Nephron progenitor cell (in vitro differentiated cells): ENCODE data around the gene EFCAB14.
A peak's percentile ranks its signal among the peaks of the same experiment; 100 is the strongest.

Experiments
- DNase-seq: peaks from one replicate; pipeline ENCODE4 v3.0.0; 2021
- H3K27ac Mint-ChIP-seq: 2 replicates; pipeline ENCODE4 v1.8.0; 2021; ENCODE audit warnings: mild to moderate bottlenecking, moderate library complexity, mixed read lengths
- H3K27me3 Mint-ChIP-seq: 2 replicates; pipeline ENCODE4 v1.8.0; 2021; ENCODE audit warnings: mild to moderate bottlenecking, low read depth, mixed read lengths; ENCODE audit not compliant: poor library complexity
- H3K36me3 Mint-ChIP-seq: 2 replicates; pipeline ENCODE4 v1.8.0; 2021; ENCODE audit warnings: low read depth, mixed read lengths
- H3K4me1 Mint-ChIP-seq: 2 replicates; pipeline ENCODE4 v1.8.0; 2021; ENCODE audit warnings: mixed read lengths
- H3K4me3 Mint-ChIP-seq: 2 replicates; pipeline ENCODE4 v1.8.0; 2021; ENCODE audit warnings: mild to moderate bottlenecking, moderate library complexity, mixed read lengths
- H3K9me3 Mint-ChIP-seq: 2 replicates; pipeline ENCODE4 v1.8.0; 2021; ENCODE audit warnings: mild to moderate bottlenecking, moderate library complexity, mixed read lengths
- TF ChIP-seq, protein P1 (sequence below): fragments of 200-600 bp; sonication (generic); IDR thresholded peaks from 2 replicates; pipeline ENCODE4 v1.5.0; 2021; ENCODE audit warnings: antibody characterized with exemption

Gene EFCAB14

DNA sequence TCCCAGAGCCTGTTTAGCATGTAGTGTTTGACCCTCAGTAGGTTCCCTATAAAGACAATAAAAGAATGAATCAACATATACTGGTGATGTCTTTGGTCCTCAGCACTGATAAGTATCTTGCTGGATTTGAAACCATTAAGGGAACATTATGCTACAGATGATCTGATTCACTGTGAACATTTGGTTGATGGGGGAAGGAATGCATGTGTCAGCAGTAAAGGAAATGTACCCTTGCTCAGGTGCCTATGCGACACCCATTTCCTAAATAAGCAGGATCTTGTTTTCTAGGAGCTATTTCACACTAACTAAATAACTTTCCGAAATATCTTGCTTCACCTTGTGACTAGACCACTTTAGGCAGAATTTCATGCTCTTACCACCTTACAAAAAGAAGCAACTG lies 34.2 kb downstream of the EFCAB14 start:
- H3K4me1 Mint-ChIP-seq: no peaks in the 10 kb centered on the region
- H3K27me3 Mint-ChIP-seq: no peaks in the 10 kb centered on the region
- no peaks in the 10 kb centered on the region for H3K9me3 Mint-ChIP-seq
- no peak overlapping the region for H3K4me3 Mint-ChIP-seq
- H3K36me3 Mint-ChIP-seq: peaks cover 71% of the 10 kb centered on the region
- TF ChIP-seq, protein P1, sequence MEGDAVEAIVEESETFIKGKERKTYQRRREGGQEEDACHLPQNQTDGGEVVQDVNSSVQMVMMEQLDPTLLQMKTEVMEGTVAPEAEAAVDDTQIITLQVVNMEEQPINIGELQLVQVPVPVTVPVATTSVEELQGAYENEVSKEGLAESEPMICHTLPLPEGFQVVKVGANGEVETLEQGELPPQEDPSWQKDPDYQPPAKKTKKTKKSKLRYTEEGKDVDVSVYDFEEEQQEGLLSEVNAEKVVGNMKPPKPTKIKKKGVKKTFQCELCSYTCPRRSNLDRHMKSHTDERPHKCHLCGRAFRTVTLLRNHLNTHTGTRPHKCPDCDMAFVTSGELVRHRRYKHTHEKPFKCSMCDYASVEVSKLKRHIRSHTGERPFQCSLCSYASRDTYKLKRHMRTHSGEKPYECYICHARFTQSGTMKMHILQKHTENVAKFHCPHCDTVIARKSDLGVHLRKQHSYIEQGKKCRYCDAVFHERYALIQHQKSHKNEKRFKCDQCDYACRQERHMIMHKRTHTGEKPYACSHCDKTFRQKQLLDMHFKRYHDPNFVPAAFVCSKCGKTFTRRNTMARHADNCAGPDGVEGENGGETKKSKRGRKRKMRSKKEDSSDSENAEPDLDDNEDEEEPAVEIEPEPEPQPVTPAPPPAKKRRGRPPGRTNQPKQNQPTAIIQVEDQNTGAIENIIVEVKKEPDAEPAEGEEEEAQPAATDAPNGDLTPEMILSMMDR: no peak
- no peak for DNase-seq
- no peak overlapping the region for H3K27ac Mint-ChIP-seq

DNA sequence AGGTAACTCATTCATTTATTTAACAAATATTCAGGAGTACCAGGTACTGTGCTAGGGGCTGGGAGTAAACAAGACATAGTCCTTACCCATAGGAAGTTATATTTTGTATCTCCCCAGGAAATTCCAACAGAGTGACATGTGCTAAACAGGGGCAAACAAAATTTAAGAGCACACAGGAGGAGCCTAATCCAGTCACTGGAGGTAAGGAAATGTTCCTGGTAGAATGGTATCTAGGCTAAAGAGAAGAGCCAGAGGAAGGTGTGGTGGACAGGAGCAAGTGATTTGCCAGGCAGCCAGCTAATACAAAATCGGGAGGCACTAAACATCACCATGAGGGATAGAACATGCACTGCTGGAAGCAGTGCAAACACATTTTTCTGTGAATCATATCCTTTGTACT lies 36.9 kb downstream of the EFCAB14 start:
- no peak for DNase-seq
- peaks cover 77% of the 10 kb centered on the region for H3K36me3 Mint-ChIP-seq
- H3K27ac Mint-ChIP-seq: peak overlapping the region; percentile 9
- H3K27me3 Mint-ChIP-seq: no peaks in the 10 kb centered on the region
- TF ChIP-seq, protein P1: no peak
- no peaks in the 10 kb centered on the region for H3K9me3 Mint-ChIP-seq
- H3K4me1 Mint-ChIP-seq: no peaks in the 10 kb centered on the region
- H3K4me3 Mint-ChIP-seq: no peak overlapping the region

DNA sequence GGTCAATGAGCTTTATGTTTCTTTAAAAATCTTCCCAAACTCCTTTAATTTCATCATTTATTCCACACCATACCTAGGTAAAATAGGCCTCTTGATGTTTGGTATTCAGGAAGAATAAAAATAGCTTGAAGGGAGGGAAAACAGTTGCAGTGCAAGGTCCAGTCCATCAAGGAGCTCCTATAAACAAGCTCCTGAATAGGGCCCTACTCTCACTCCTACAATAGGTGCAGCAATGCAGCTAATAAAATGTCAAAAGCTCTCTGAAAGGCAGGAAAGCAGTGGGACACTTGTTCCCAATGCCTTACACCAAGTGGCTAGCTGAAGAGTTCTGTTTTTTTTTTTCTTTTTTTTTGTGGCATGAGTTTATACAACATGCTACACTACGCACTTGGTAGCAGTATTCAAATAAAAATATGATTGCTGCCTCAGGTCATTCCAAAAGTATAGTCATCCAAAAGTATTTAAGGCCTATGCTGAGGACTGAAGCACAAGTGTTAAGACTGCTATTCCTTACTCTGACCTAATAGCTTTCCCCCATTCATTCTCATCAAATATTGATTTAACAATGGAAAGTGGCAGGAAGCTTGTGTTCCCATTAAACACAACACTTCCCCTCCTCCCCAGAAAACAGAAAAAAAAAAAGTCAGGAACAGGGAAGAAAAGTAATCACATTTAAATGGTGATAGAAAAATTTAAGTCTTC lies 37.4 kb downstream of the EFCAB14 start:
- no peak overlapping the region for H3K4me3 Mint-ChIP-seq
- no peaks in the 10 kb centered on the region for H3K9me3 Mint-ChIP-seq
- no peak for DNase-seq
- TF ChIP-seq, protein P1: no peak
- no peaks in the 10 kb centered on the region for H3K27me3 Mint-ChIP-seq
- peaks cover 74% of the 10 kb centered on the region for H3K36me3 Mint-ChIP-seq
- H3K27ac Mint-ChIP-seq: no peak overlapping the region
- H3K4me1 Mint-ChIP-seq: no peaks in the 10 kb centered on the region

DNA sequence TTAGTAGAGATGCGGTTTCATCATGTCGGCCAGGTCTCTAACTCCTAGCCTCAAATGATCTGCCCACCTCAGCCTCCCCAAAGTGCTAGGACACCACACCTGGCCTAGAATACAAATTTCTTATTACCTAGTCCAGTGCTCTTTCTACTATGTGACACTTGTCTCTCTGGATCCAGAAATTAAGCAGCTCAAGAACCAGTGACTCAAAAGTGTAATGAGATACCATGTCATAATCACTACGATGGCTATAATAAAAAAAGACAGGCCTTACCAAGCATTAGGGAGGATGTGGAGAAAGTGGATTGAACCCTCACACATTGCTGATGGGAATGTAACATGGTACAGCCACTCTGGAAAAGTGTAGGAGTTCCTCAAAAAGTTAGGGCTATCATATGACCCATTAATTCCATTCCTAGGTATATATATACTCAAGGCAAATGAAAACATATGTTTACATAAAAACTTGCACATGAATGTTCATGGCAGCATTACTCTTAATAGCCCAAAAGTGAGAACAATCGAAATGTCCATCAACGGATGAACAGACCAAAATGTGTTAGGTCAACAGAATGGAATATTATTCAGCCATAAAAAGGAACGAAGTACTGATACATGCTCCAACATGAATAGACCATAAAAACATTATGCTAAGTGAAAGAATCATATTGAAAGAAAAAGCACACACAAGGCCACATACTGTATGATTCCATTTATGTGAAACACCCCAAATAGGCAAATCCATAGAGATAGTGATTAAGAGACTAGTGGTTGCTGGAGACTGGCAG lies 38.9 kb downstream of the EFCAB14 start:
- Mint-ChIP-seq H3K36me3 (peaks cover 70% of the 10 kb centered on the region), H3K9me3 (no peaks in the 10 kb centered on the region), H3K27me3 (no peaks in the 10 kb centered on the region), H3K4me3 (no peak overlapping the region), H3K4me1 (no peaks in the 10 kb centered on the region), H3K27ac (no peak overlapping the region)
- no peak for DNase-seq
- TF ChIP-seq, protein P1: no peak

- H3K9me3 Mint-ChIP-seq: no peaks in the 10 kb centered on the region
- no peaks in the 10 kb centered on the region for H3K4me1 Mint-ChIP-seq
- peaks cover 53% of the 10 kb centered on the region for H3K36me3 Mint-ChIP-seq
- H3K4me3 Mint-ChIP-seq: no peak overlapping the region
- no peaks in the 10 kb centered on the region for H3K27me3 Mint-ChIP-seq
- DNase-seq: no peak
- H3K27ac Mint-ChIP-seq: peak overlapping the region; percentile 55
- TF ChIP-seq, protein P1: no peak
These were observed 41.6 kb downstream of the EFCAB14 start for GRCh38 chr1:46677339-46677738.

DNA sequence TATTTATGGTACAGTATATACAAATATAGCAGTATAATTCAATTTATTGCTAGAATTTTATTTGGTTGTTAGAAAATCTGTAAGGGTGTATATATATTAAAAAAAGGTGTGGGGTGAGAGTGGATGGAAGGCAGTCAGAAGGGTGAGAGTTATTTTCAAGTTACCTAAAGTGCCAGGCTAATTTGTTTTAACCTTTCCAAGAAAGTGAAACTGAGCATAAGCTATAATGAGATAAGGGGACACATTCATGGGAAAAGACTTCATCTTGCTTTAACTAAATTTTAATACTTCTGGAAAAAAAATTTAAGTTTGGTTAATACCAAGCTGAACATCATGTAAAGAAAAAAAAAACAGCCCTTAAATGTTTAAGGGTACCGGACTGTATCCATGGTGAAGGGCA lies 42.4 kb downstream of the EFCAB14 start:
- H3K36me3 Mint-ChIP-seq: peaks cover 45% of the 10 kb centered on the region
- H3K9me3 Mint-ChIP-seq: no peaks in the 10 kb centered on the region
- H3K4me1 Mint-ChIP-seq: no peaks in the 10 kb centered on the region
- H3K4me3 Mint-ChIP-seq: no peak overlapping the region
- TF ChIP-seq, protein P1: no peak
- H3K27me3 Mint-ChIP-seq: no peaks in the 10 kb centered on the region
- H3K27ac Mint-ChIP-seq: no peak overlapping the region
- DNase-seq: no peak
